Kidney (tissue), 14 donors: ENCODE data around the gene COL26A1. TPM values are rescaled to one million over a fixed set of nuclear protein-coding genes. Genes with fewer than 3 reads are reported as not detected.

ENCODE experiments used
- DNase-seq, 5 donors: peaks; one replicate each; pipeline ENCODE4 v3.0.0-alpha.2; 2013 to 2020
- FAIRE-seq: peaks from 2 replicates; lab custom pipeline; 2012; peaks lifted over from hg19 to GRCh38; lab: Jason Lieb, UNC
- H3K27ac ChIP-seq, 2 donors: one replicate each; pipeline ENCODE4 v1.7.0; 2013; ENCODE audit warnings: low read depth in 2 of 2, low read length in 2 of 2, inconsistent platforms in 1 of 2
- H3K27me3 ChIP-seq: one replicate; pipeline ENCODE4 v1.7.1; 2013; ENCODE audit warnings: low read length, inconsistent platforms; ENCODE audit not compliant: control insufficient read depth, insufficient read depth
- H3K36me3 ChIP-seq, 3 donors: one replicate each; pipeline versions ENCODE4 v1.7.0 to v1.7.1; 2013; ENCODE audit warnings: low read length in 3 of 3, control low read depth in 1 of 3, inconsistent platforms in 1 of 3; ENCODE audit not compliant: insufficient read depth in 3 of 3, control insufficient read depth in 2 of 3
- H3K4me1 ChIP-seq, 3 donors: one replicate each; pipeline versions ENCODE4 v1.7.0 to v1.7.1; 2013; ENCODE audit warnings: low read length in 3 of 3, inconsistent platforms in 1 of 3, low read depth in 1 of 3; ENCODE audit not compliant: control insufficient read depth in 2 of 3, insufficient read depth in 2 of 3
- H3K4me3 ChIP-seq, 3 donors: one replicate each; pipeline versions ENCODE4 v1.7.0 to v1.8.1; 2013; ENCODE audit warnings: low read length in 3 of 3, control low read depth in 1 of 3, inconsistent platforms in 1 of 3
- H3K9ac ChIP-seq, 3 donors: one replicate each; pipeline versions ENCODE4 v1.7.0 to v1.7.1; 2013; ENCODE audit warnings: low read length in 3 of 3, control low read depth in 1 of 3, inconsistent platforms in 1 of 3
- H3K9me3 ChIP-seq, 3 donors: one replicate each; pipeline versions ENCODE4 v1.7.0 to v1.7.1; 2013; ENCODE audit warnings: low read length in 3 of 3, control low read depth in 1 of 3, inconsistent platforms in 1 of 3; ENCODE audit not compliant: control insufficient read depth in 2 of 3, insufficient read depth in 1 of 3
- CTCF ChIP-seq: IDR thresholded peaks from 3 replicates; pipeline ENCODE4 v1.5.1; 2012; ENCODE audit warnings: mild to moderate bottlenecking, moderate library complexity, borderline replicate concordance; ENCODE audit not compliant: insufficient read depth; ENCODE audit errors: extremely low read depth
- intact Hi-C: fragments of 100-400 bp; cut with DNase I; formaldehyde crosslinking; loops from one replicate; pipeline ENCODE4 v1.11.1; 2022
- polyA plus RNA-seq: library from polyadenylated mRNA; stranded (reverse); fragments of 350-450 nt; fragmentation: Illumina TruSeq; extraction: RNeasy Lipid Tissue Mini Kit (QIAGEN cat#74804); gene quantifications from one replicate; pipeline ENCODE4 v1.2.3, GENCODE V29; 2014; ENCODE audit warnings: low read depth, low replicate concordance; ENCODE audit not compliant: insufficient read depth
- total RNA-seq: library from RNA; stranded (reverse); fragmentation: NEBNext Ultra II Directional; extraction: Animal tissue kit (Norgen Biotek cat#: 25700); gene quantifications from one replicate; pipeline ENCODE4 v1.2.1, GENCODE V29; 2021
- donor health status: control.
- donor health status: control.
- donor health status: control.
- donor health status: control.
- donor health status: control.
- donor health status: DM: yes; HTN: yes; CAD: no.
- donor health status: Normal renal cell carcinoma (clear cell type).

Gene COL26A1
- total and polyA plus RNA-seq, 2 donors from 2014 or later = 1.2 to 3.5 TPM

GRCh38 chr7:101457001-101457750 lies 94.5 kb downstream of the COL26A1 start:
- no peak for FAIRE-seq
- DNase-seq = peak in 1 of 5 donors; percentile 27
- H3K4me1 ChIP-seq = no peaks in the 10 kb centered on the region
- H3K36me3 ChIP-seq = no peaks in the 10 kb centered on the region
- intact Hi-C loops = no loop called here
- no peaks in the 10 kb centered on the region for H3K9me3 ChIP-seq
- H3K27ac ChIP-seq = no peak overlapping the region
- H3K4me3 ChIP-seq = no peak overlapping the region
- TF ChIP-seq CTCF = no peak
- no peaks in the 10 kb centered on the region for H3K27me3 ChIP-seq
- no peak overlapping the region for H3K9ac ChIP-seq

- FAIRE-seq (no peak), DNase-seq (peak in 2 of 5 donors; percentile 8 to 23)
- Histone ChIP-seq H3K36me3 (no peaks in the 10 kb centered on the region), H3K27ac (no peak overlapping the region), H3K9me3 (no peaks in the 10 kb centered on the region), H3K4me1 (no peaks in the 10 kb centered on the region), H3K27me3 (no peaks in the 10 kb centered on the region), H3K4me3 (no peak overlapping the region), H3K9ac (no peak overlapping the region)
- no peak for TF ChIP-seq CTCF
- intact Hi-C loops = no loop called here
Measured at GRCh38 chr7:101465131-101465530, 102.5 kb downstream of the COL26A1 start.

- H3K36me3 ChIP-seq = no peaks in the 10 kb centered on the region
- no peaks in the 10 kb centered on the region for H3K9me3 ChIP-seq
- H3K9ac ChIP-seq = no peak overlapping the region
- no peaks in the 10 kb centered on the region for H3K4me1 ChIP-seq
- intact Hi-C loops = no loop called here
- no peak for FAIRE-seq
- no peak overlapping the region for H3K4me3 ChIP-seq
- peak in 4 of 5 donors; percentile 36 to 79 (median 43) for DNase-seq
- H3K27me3 ChIP-seq = no peaks in the 10 kb centered on the region
- no peak for TF ChIP-seq CTCF
- no peak overlapping the region for H3K27ac ChIP-seq
Measured at GRCh38 chr7:101465576-101466196, 103.0 kb downstream of the COL26A1 start.
